ENCODE results near the gene BAG1.

Gene BAG1

GRCh38 chr9:33222031-33222430 lies 42.5 kb downstream of the BAG1 start:
- peak; percentile 83 for DNase-seq (ENCODE audit: low read depth)
- H3K4me3 ChIP-seq (ENCODE audit: low read length) = no peak overlapping the region
- no peak for TF ChIP-seq CTCF (IDR thresholded peaks at IDR 0.05; ENCODE audit: insufficient read depth, low read depth, low read length, missing control alignments)

DNA sequence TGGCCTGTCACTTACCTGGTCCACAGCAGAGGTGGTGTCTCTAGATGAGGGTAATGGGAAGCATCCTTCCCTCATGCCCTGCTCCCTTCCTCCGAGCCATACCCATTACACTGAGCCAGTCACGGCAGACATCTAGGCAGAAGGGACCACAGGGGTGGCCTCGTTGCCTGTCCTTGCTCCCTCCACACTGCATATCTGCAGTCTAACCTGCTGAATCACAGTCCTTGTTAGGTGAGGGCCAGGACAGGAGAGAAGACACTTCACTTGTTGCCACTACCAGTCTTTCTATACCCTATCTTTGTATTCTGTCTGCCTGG lies 43.0 kb downstream of the BAG1 start:
- no peak for DNase-seq (ENCODE audit: low read depth)
- no peak overlapping the region for H3K4me3 ChIP-seq (ENCODE audit: low read length)
- no peak for TF ChIP-seq CTCF (IDR thresholded peaks at IDR 0.05; ENCODE audit: insufficient read depth, low read depth, low read length, missing control alignments)

- no peak overlapping the region for H3K4me3 ChIP-seq (ENCODE audit: low read length)
- TF ChIP-seq CTCF (IDR thresholded peaks at IDR 0.05; ENCODE audit: insufficient read depth, low read depth, low read length, missing control alignments) = no peak
- no peak for DNase-seq (ENCODE audit: low read depth)
Measured at GRCh38 chr9:33220681-33221567, 43.6 kb downstream of the BAG1 start.

- DNase-seq (ENCODE audit: low read depth) = peak; percentile 72
- no peak for TF ChIP-seq CTCF (IDR thresholded peaks at IDR 0.05; ENCODE audit: insufficient read depth, low read depth, low read length, missing control alignments)
Measured at GRCh38 chr9:33211695-33212393, 52.7 kb downstream of the BAG1 start.

GRCh38 chr9:33210006-33210715 lies 54.3 kb downstream of the BAG1 start:
- no peak overlapping the region for H3K4me3 ChIP-seq (ENCODE audit: low read length)
- TF ChIP-seq CTCF (IDR thresholded peaks at IDR 0.05; ENCODE audit: insufficient read depth, low read depth, low read length, missing control alignments) = no peak
- no peak for DNase-seq (ENCODE audit: low read depth)

More at GRCh38 chr9:33211695-33212393, 52.7 kb downstream of the BAG1 start:
- no peak overlapping the region for H3K4me3 ChIP-seq (ENCODE audit: low read length)

GRCh38 chr9:33209394-33209793 lies 55.1 kb downstream of the BAG1 start:
- no peak for DNase-seq (ENCODE audit: low read depth)
- no peak for TF ChIP-seq CTCF (IDR thresholded peaks at IDR 0.05; ENCODE audit: insufficient read depth, low read depth, low read length, missing control alignments)
- no peak overlapping the region for H3K4me3 ChIP-seq (ENCODE audit: low read length)

Measured in epithelial cell of esophagus (primary cell).